Right atrium auricular region (tissue), 2 donors: ENCODE data around the gene IQCM. TPM values are rescaled to one million over a fixed set of nuclear protein-coding genes. Genes with fewer than 3 reads are reported as not detected.

Experiments
- DNase-seq: peaks from one replicate; pipeline ENCODE4 v3.0.0-alpha.2; 2019; ENCODE audit warnings: low spot score
- H3K27ac ChIP-seq, 2 donors: fragments of 200-600 bp; sonication (generic); 1 replicate in 1 of 2; 2 replicates in 1 of 2; pipeline ENCODE4 v1.5.1; 2016 to 2019
- H3K27me3 ChIP-seq, 2 donors: fragments of 200-600 bp; sonication (generic); one replicate each; pipeline versions ENCODE4 v1.5.1 to v1.6.0; 2017 to 2019
- H3K36me3 ChIP-seq: fragments of 200-600 bp; sonication (generic); one replicate; pipeline ENCODE4 v1.5.1; 2016
- H3K4me1 ChIP-seq, 2 donors: fragments of 200-600 bp; sonication (generic); one replicate each; pipeline versions ENCODE4 v1.5.1 to v1.6.0; 2017 to 2019
- H3K4me3 ChIP-seq, 2 donors: fragments of 200-600 bp; sonication (generic); 1 replicate in 1 of 2; 2 replicates in 1 of 2; pipeline ENCODE4 v1.5.1; 2017 to 2019; ENCODE audit warnings: mild to moderate bottlenecking in 1 of 2, moderate library complexity in 1 of 2
- H3K9me3 ChIP-seq, 2 donors: fragments of 200-600 bp; sonication (generic); one replicate each; pipeline ENCODE4 v1.5.1; 2019
- total RNA-seq, 2 donors: library from RNA; depleted of rRNA; stranded (reverse); fragments of >200 nt; gene quantifications; one replicate each; pipeline ENCODE4 v1.1.0, GENCODE V29; 2016
- TF ChIP-seq, protein P1 (sequence below), 2 donors: fragments of 200-600 bp; sonication (generic); IDR thresholded peaks; one replicate each; pipeline ENCODE4 v1.5.1; 2019; ENCODE audit warnings: antibody characterized with exemption in 2 of 2

The IQCM gene
- total RNA-seq, 2 donors from 2014 or later: not detected

DNA sequence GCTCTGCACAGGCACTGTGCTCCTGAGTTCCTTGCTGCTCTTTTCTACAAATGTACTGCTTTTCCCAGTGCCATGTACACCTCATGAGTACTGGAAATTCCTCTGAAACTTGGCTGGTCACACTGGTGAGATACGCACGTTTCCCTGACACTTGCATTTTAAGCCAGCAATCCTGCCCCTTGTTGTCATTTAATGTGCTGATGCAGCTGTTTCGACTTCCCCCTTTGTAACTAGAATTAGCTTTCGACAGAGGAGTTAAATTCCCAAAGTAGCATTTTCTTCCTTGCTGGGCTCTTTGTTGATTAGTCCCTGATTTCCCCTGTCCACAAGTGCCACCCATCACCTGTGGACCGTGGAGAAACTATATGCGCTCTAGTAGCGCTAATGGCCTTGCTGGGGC lies 77.5 kb downstream of the IQCM start:
- no peak overlapping the region for H3K27ac ChIP-seq
- H3K4me1 ChIP-seq: no peaks in the 10 kb centered on the region
- no peaks in the 10 kb centered on the region for H3K27me3 ChIP-seq
- TF ChIP-seq, protein P1, sequence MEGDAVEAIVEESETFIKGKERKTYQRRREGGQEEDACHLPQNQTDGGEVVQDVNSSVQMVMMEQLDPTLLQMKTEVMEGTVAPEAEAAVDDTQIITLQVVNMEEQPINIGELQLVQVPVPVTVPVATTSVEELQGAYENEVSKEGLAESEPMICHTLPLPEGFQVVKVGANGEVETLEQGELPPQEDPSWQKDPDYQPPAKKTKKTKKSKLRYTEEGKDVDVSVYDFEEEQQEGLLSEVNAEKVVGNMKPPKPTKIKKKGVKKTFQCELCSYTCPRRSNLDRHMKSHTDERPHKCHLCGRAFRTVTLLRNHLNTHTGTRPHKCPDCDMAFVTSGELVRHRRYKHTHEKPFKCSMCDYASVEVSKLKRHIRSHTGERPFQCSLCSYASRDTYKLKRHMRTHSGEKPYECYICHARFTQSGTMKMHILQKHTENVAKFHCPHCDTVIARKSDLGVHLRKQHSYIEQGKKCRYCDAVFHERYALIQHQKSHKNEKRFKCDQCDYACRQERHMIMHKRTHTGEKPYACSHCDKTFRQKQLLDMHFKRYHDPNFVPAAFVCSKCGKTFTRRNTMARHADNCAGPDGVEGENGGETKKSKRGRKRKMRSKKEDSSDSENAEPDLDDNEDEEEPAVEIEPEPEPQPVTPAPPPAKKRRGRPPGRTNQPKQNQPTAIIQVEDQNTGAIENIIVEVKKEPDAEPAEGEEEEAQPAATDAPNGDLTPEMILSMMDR (IDR thresholded peaks at IDR 0.05): no peak
- no peaks in the 10 kb centered on the region for H3K36me3 ChIP-seq
- H3K9me3 ChIP-seq: no peaks in the 10 kb centered on the region
- DNase-seq: no peak
- no peak overlapping the region for H3K4me3 ChIP-seq

DNA sequence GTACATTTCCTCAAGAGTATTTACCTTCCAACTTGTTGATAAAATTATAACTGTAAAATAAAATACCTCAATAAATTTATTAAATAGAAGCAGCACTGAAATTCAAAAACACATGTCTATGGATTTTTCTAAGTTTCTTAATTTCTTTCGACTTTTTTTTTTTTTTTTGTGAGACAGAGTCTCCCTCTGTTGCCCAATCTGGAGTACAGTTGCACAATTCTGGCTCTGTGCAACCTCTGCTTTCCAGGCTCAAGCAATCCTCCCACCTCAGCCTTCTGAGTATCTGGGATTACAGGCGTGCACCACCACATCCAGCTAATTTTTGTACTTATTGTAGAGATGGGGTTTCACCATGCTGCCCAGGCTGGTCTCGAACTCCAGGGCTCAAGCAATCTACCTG lies 79.8 kb downstream of the IQCM start:
- Histone ChIP-seq H3K36me3 (no peaks in the 10 kb centered on the region), H3K4me1 (no peaks in the 10 kb centered on the region), H3K27me3 (no peaks in the 10 kb centered on the region), H3K9me3 (no peaks in the 10 kb centered on the region), H3K27ac (no peak overlapping the region), H3K4me3 (no peak overlapping the region)
- DNase-seq: no peak
- TF ChIP-seq, protein P1 (IDR thresholded peaks at IDR 0.05): no peak

DNA sequence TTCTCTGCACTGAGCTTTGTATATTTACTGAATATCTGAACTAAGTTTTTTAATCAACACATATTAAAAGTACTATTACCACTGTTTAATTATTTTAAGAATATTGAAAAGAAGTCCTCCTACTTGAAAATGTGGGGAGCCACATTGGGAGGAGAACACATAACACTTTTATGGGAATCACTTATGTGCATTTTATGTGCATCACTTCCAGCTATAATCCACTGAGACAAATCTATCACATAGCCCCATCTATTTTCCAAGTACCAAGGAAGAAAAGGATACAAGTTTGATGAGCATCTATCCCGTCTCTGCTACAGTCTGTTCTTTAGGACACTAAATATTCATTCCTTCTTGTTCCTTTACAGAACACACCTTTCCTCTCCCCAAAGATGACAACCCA lies 87.2 kb downstream of the IQCM start:
- no peaks in the 10 kb centered on the region for H3K27me3 ChIP-seq
- H3K27ac ChIP-seq: no peak overlapping the region
- H3K4me3 ChIP-seq: no peak overlapping the region
- no peaks in the 10 kb centered on the region for H3K4me1 ChIP-seq
- no peaks in the 10 kb centered on the region for H3K9me3 ChIP-seq
- no peak for DNase-seq
- TF ChIP-seq, protein P1 (IDR thresholded peaks at IDR 0.05): no peak
- H3K36me3 ChIP-seq: no peaks in the 10 kb centered on the region

DNA sequence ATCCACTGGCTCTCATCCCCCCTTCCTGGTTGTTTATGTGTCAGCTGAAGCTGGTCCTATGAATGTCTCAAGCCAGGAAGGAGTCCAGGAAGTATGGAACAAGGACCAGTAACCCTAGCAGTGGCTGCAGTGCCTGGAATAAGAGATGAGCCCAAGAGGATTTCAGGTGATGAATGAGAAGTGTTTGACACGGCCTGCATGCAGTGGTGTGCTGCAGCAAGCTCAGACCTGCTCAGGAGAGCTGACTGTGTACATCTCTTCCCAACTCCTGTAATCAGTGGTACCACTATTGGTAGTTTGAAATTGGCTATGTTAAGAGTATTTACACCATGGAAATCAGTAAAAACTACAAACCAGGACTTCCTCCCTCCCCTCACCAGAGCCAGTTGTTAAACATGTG lies 88.0 kb downstream of the IQCM start:
- H3K36me3 ChIP-seq: no peaks in the 10 kb centered on the region
- no peaks in the 10 kb centered on the region for H3K27me3 ChIP-seq
- no peak for DNase-seq
- H3K27ac ChIP-seq: no peak overlapping the region
- H3K4me3 ChIP-seq: no peak overlapping the region
- no peaks in the 10 kb centered on the region for H3K4me1 ChIP-seq
- TF ChIP-seq, protein P1 (IDR thresholded peaks at IDR 0.05): no peak
- H3K9me3 ChIP-seq: no peaks in the 10 kb centered on the region

DNA sequence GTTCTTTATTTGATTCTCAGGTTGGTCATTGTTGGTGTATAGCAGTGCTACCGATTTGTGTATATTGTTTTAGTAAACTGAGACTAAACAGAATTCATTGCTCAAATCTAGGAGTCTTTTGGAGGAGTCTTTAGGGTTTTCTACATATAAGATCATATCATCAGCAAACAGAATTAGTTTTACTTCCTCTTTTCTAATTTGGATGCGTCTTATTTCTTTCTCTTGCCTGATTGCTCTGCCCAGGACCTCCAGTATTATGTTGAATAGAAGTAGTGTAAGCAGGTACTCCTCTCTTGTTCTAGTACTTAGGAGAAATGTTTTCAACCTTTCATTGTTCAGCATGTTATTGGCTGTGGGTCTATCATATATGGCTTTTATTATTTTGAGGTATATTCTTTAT lies 92.6 kb downstream of the IQCM start:
- H3K4me1 ChIP-seq: no peaks in the 10 kb centered on the region
- H3K27me3 ChIP-seq: no peaks in the 10 kb centered on the region
- H3K9me3 ChIP-seq: no peaks in the 10 kb centered on the region
- H3K36me3 ChIP-seq: no peaks in the 10 kb centered on the region
- H3K4me3 ChIP-seq: no peak overlapping the region
- H3K27ac ChIP-seq: no peak overlapping the region
- no peak for DNase-seq
- TF ChIP-seq, protein P1 (IDR thresholded peaks at IDR 0.05): no peak

DNA sequence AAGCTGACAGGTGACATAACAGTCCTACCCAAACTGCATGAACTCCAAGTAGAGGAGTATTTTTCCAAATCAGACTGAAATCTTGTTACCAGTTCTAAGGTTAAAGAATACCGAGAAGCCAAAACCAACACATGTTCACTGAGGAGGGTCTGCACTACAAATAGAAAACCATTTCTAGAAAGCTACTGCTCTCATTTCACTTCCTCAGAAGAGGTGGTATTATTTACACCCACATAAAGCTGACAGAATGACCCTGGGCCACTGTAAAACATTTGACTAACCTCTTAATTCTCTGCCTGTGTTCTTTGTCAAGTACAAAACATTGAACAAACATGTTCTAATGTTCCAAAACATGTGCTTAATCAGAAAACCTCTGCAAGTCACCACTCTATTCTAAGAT lies 95.8 kb downstream of the IQCM start:
- Histone ChIP-seq H3K4me1 (no peaks in the 10 kb centered on the region), H3K9me3 (peaks cover 0 to 11% of the 10 kb centered on the region in 2 donors), H3K27ac (no peak overlapping the region), H3K36me3 (no peaks in the 10 kb centered on the region), H3K27me3 (no peaks in the 10 kb centered on the region), H3K4me3 (no peak overlapping the region)
- no peak for DNase-seq
- TF ChIP-seq, protein P1 (IDR thresholded peaks at IDR 0.05): no peak
